ENCODE data around the gene CLASRP. TPM values are rescaled to one million over a fixed set of nuclear protein-coding genes. Genes with fewer than 3 reads are reported as not detected.

The CLASRP gene
- polyA plus RNA-seq, 2 of the 4 experiments (the other 2 are of a cell fraction), result 39.0 to 86.4 TPM

DNA sequence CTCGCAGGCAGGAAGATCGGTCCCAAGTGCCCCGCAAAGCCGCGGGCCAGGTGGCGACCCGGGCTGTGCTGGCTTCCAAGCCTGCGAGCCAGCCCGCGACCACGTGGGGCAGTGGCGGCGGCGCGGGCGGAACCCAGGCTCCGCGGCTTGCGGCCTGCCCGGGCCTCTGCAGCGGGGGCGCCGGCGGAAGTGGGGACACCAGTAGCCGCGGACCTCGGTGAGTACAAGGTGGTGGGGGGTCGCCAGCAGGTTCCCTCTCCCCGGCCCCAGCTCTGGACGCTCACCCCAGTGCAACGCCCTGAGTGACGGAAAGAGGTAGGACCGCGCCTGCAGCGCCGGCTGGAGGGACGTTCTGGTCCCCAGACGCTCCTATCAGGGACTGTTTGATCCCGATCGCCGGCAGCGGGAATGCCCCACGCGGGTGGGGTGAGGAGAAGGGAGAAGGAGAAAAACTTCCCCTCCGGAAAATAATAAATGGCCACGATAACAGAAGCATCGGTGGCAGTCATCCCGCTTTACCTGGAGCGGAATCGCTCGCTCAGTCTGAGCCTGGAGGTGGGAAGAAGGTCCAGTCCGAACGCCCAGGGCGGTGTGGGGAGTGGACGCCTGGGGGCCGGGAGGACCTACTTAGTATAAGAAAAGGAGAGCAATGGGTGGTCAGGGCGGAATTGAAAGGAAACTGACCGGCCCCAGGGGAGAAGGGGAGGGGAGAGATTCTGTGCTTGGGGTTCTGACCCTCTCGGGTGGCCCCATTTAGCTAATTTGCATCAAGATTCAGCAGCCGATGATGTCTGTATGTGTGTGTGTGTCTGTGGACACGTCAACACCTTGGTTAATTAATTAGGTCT is 40.4 kb downstream of the CLASRP start, which contains the start of gene GEMIN7 (continued):
- TF ChIP-seq, protein P1, sequence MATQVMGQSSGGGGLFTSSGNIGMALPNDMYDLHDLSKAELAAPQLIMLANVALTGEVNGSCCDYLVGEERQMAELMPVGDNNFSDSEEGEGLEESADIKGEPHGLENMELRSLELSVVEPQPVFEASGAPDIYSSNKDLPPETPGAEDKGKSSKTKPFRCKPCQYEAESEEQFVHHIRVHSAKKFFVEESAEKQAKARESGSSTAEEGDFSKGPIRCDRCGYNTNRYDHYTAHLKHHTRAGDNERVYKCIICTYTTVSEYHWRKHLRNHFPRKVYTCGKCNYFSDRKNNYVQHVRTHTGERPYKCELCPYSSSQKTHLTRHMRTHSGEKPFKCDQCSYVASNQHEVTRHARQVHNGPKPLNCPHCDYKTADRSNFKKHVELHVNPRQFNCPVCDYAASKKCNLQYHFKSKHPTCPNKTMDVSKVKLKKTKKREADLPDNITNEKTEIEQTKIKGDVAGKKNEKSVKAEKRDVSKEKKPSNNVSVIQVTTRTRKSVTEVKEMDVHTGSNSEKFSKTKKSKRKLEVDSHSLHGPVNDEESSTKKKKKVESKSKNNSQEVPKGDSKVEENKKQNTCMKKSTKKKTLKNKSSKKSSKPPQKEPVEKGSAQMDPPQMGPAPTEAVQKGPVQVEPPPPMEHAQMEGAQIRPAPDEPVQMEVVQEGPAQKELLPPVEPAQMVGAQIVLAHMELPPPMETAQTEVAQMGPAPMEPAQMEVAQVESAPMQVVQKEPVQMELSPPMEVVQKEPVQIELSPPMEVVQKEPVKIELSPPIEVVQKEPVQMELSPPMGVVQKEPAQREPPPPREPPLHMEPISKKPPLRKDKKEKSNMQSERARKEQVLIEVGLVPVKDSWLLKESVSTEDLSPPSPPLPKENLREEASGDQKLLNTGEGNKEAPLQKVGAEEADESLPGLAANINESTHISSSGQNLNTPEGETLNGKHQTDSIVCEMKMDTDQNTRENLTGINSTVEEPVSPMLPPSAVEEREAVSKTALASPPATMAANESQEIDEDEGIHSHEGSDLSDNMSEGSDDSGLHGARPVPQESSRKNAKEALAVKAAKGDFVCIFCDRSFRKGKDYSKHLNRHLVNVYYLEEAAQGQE (IDR thresholded peaks at IDR 0.05), result peak; percentile 38; the same call in 1 of the 2 replicates
- TF ChIP-seq, protein P2, sequence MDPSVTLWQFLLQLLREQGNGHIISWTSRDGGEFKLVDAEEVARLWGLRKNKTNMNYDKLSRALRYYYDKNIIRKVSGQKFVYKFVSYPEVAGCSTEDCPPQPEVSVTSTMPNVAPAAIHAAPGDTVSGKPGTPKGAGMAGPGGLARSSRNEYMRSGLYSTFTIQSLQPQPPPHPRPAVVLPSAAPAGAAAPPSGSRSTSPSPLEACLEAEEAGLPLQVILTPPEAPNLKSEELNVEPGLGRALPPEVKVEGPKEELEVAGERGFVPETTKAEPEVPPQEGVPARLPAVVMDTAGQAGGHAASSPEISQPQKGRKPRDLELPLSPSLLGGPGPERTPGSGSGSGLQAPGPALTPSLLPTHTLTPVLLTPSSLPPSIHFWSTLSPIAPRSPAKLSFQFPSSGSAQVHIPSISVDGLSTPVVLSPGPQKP (IDR thresholded peaks at IDR 0.05; ENCODE audit: low read depth, low read length), result no peak
- TF ChIP-seq, protein P3, sequence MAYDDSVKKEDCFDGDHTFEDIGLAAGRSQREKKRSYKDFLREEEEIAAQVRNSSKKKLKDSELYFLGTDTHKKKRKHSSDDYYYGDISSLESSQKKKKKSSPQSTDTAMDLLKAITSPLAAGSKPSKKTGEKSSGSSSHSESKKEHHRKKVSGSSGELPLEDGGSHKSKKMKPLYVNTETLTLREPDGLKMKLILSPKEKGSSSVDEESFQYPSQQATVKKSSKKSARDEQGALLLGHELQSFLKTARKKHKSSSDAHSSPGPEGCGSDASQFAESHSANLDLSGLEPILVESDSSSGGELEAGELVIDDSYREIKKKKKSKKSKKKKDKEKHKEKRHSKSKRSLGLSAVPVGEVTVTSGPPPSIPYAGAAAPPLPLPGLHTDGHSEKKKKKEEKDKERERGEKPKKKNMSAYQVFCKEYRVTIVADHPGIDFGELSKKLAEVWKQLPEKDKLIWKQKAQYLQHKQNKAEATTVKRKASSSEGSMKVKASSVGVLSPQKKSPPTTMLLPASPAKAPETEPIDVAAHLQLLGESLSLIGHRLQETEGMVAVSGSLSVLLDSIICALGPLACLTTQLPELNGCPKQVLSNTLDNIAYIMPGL (CRISPR knock-in tag; IDR thresholded peaks at IDR 0.05; ENCODE audit: borderline replicate concordance), result peak; percentile 92
- TF ChIP-seq FOXS1 (CRISPR knock-in tag; IDR thresholded peaks at IDR 0.05) (peak; percentile 88), POLR2A (IDR thresholded peaks at IDR 0.05; ENCODE audit: low read length) (peak; percentile 85), HEYL (CRISPR knock-in tag; IDR thresholded peaks at IDR 0.05) (no peak), TP53 (CRISPR knock-in tag; IDR thresholded peaks at IDR 0.05) (peak; percentile 89), POLR2AphosphoS2 (conservative IDR thresholded peaks at IDR 0.05; ENCODE audit: low read length) (no peak), ZNF302 (CRISPR knock-in tag; IDR thresholded peaks at IDR 0.05) (no peak), RNF2 (IDR thresholded peaks at IDR 0.05; ENCODE audit: borderline replicate concordance, low read depth) (no peak), FOSL2 (IDR thresholded peaks at IDR 0.05) (no peak), FOSL2 (CRISPR knock-in tag; IDR thresholded peaks at IDR 0.05) (peak; percentile 73), NR3C1 (IDR thresholded peaks at IDR 0.05) (no peak), ESRRA (IDR thresholded peaks at IDR 0.05; ENCODE audit: borderline replicate concordance, low read length) (peak; percentile 47; the same call in 1 of the 2 replicates), HOXB13 (CRISPR knock-in tag; IDR thresholded peaks at IDR 0.05; ENCODE audit: low read depth) (peak; percentile 57; the same call in 1 of the 2 replicates), EP300 (IDR thresholded peaks at IDR 0.05) (peak in 1 of 2 experiments; percentile 24; a peak in 1 of 5 replicates), MAFK (IDR thresholded peaks at IDR 0.05; ENCODE audit: partially characterized antibody) (no peak), SREBF2 (IDR thresholded peaks at IDR 0.05) (no peak), CHD2 (IDR thresholded peaks at IDR 0.05; ENCODE audit: low read length, partially characterized antibody) (no peak), EHMT2 (IDR thresholded peaks at IDR 0.05; ENCODE audit: low read depth) (no peak), PHF8 (IDR thresholded peaks at IDR 0.05; ENCODE audit: borderline replicate concordance, low read depth) (peak; percentile 63; the same call in 1 of the 2 replicates), CBX8 (IDR thresholded peaks at IDR 0.05) (no peak)
- TF ChIP-seq, protein P4, sequence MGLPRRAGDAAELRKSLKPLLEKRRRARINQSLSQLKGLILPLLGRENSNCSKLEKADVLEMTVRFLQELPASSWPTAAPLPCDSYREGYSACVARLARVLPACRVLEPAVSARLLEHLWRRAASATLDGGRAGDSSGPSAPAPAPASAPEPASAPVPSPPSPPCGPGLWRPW (IDR thresholded peaks at IDR 0.05), result no peak
- TF ChIP-seq, protein P5, sequence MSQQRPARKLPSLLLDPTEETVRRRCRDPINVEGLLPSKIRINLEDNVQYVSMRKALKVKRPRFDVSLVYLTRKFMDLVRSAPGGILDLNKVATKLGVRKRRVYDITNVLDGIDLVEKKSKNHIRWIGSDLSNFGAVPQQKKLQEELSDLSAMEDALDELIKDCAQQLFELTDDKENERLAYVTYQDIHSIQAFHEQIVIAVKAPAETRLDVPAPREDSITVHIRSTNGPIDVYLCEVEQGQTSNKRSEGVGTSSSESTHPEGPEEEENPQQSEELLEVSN (IDR thresholded peaks at IDR 0.05; ENCODE audit: borderline replicate concordance, low read depth), result peak; percentile 92

Data from A549 (cell line).